GM06990 (cell line): ENCODE data around the gene OTOP2.
A peak's percentile ranks its signal among the peaks of the same experiment; 100 is the strongest.
"Not testable (repeated sequence)": the region's sequence is repeated elsewhere in the genome, so short reads cannot be mapped to it uniquely, and the experiment has no call there.

ENCODE experiments used
- DNase-seq: peaks from one replicate; pipeline ENCODE4 v3.0.0-alpha.2; 2011; ENCODE audit not compliant: insufficient read length; ENCODE audit errors: extremely low read depth
- H3K27me3 ChIP-seq: replicated peaks from 2 replicates; pipeline ENCODE4 v1.6.0; 2011; ENCODE audit warnings: low read length; ENCODE audit not compliant: control insufficient read depth, insufficient read depth
- H3K36me3 ChIP-seq: 2 replicates; pipeline ENCODE4 v1.5.1; 2011; ENCODE audit warnings: low read length; ENCODE audit not compliant: control insufficient read depth, insufficient read depth
- H3K4me3 ChIP-seq: replicated peaks from 2 replicates; pipeline ENCODE4 v1.5.1; 2011; ENCODE audit warnings: low read depth, mild to moderate bottlenecking, control low read depth, low read length
- TF ChIP-seq, protein P1 (sequence below): IDR thresholded peaks from 2 replicates; pipeline ENCODE4 v1.5.1; 2011; ENCODE audit warnings: low read length, control low read depth, mild to moderate bottlenecking, inconsistent platforms; ENCODE audit not compliant: insufficient read depth, poor library complexity, severe bottlenecking

Gene OTOP2

GRCh38 chr17:74979408-74980146 lies 55.5 kb downstream of the OTOP2 start:
- H3K27me3 ChIP-seq: peaks cover 3% of the 10 kb centered on the region
- TF ChIP-seq, protein P1, sequence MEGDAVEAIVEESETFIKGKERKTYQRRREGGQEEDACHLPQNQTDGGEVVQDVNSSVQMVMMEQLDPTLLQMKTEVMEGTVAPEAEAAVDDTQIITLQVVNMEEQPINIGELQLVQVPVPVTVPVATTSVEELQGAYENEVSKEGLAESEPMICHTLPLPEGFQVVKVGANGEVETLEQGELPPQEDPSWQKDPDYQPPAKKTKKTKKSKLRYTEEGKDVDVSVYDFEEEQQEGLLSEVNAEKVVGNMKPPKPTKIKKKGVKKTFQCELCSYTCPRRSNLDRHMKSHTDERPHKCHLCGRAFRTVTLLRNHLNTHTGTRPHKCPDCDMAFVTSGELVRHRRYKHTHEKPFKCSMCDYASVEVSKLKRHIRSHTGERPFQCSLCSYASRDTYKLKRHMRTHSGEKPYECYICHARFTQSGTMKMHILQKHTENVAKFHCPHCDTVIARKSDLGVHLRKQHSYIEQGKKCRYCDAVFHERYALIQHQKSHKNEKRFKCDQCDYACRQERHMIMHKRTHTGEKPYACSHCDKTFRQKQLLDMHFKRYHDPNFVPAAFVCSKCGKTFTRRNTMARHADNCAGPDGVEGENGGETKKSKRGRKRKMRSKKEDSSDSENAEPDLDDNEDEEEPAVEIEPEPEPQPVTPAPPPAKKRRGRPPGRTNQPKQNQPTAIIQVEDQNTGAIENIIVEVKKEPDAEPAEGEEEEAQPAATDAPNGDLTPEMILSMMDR: no peak
- DNase-seq: no peak
- H3K36me3 ChIP-seq: no peaks in the 10 kb centered on the region
- no peak overlapping the region for H3K4me3 ChIP-seq

- peak overlapping the region; percentile 68 for H3K4me3 ChIP-seq
- no peaks in the 10 kb centered on the region for H3K36me3 ChIP-seq
- peaks cover 3% of the 10 kb centered on the region for H3K27me3 ChIP-seq
- TF ChIP-seq, protein P1: no peak
- no peak for DNase-seq
Measured at GRCh38 chr17:74981318-74981978, 57.4 kb downstream of the OTOP2 start.

GRCh38 chr17:74981979-74982662 lies 58.0 kb downstream of the OTOP2 start:
- TF ChIP-seq, protein P1: no peak
- DNase-seq: peak; percentile 71
- peak overlapping the region; percentile 68 for H3K4me3 ChIP-seq
- no peaks in the 10 kb centered on the region for H3K36me3 ChIP-seq
- peaks cover 3% of the 10 kb centered on the region for H3K27me3 ChIP-seq

DNA sequence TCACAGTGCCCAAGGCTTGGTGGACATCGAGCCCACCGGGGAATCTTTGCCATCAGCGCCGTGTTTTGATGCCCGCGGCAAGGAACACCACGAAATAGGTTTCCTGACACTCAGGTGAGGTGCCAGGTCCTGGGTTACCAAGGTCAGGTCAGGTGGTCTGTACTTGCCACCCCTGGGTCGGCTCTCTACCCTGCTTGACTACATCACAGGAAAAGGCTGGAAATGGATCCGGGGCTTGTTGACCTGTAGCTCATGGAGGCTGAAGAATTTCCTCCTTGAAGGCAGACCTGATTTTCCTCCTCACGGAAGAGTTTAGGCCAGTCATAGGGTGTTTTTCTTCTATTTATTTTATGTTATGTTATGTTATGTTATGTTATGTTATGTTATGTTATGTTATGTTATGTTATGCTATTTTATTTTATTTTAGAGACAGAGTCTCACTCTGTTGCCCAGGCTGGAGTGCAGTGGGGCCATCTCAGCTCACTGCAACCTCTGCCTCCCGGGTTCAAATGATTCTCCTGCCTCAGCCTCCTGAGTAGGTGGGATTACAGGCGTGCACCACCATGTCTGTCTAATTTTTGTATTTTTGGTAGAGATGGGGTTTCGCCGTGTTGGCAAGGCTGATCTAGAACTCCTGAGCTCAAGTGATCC lies 58.7 kb downstream of the OTOP2 start:
- not testable (repeated sequence) for DNase-seq, H3K27me3 ChIP-seq, H3K36me3 ChIP-seq
- peak overlapping the region; percentile 68 for H3K4me3 ChIP-seq
